ENCODE data around the gene RAB28.
"Not testable (repeated sequence)": the region's sequence is repeated elsewhere in the genome, so short reads cannot be mapped to it uniquely, and the experiment has no call there.

Gene RAB28

GRCh38 chr4:13449590-13449989 is 34.5 kb downstream of the RAB28 start:
- no peak for DNase-seq (ENCODE audit: low read depth in 2 of 2)

GRCh38 chr4:13445841-13446790 is 38.0 kb downstream of the RAB28 start:
- no peak for DNase-seq (ENCODE audit: low read depth in 2 of 2)

- DNase-seq (ENCODE audit: low read depth in 2 of 2) = no peak
Observed at GRCh38 chr4:13441506-13441905, 42.6 kb downstream of the RAB28 start.

GRCh38 chr4:13436962-13437361 is 47.2 kb downstream of the RAB28 start:
- no peak for DNase-seq (ENCODE audit: low read depth in 2 of 2)

- DNase-seq (ENCODE audit: low read depth in 2 of 2) = no peak
Observed at GRCh38 chr4:13432453-13432852, 51.7 kb downstream of the RAB28 start.

GRCh38 chr4:13430834-13431568 is 53.1 kb downstream of the RAB28 start:
- DNase-seq (ENCODE audit: low read depth in 2 of 2) = no peak

- no peak for DNase-seq (ENCODE audit: low read depth in 2 of 2)
Observed at GRCh38 chr4:13427599-13428325, 56.4 kb downstream of the RAB28 start.

GRCh38 chr4:13415068-13415785 is 68.9 kb downstream of the RAB28 start:
- no peak for DNase-seq (ENCODE audit: low read depth in 2 of 2)

- DNase-seq (ENCODE audit: low read depth in 2 of 2) = no peak
Observed at GRCh38 chr4:13413729-13414437, 70.3 kb downstream of the RAB28 start.

- DNase-seq (ENCODE audit: low read depth in 2 of 2) = no peak
Observed at GRCh38 chr4:13411942-13412341, 72.2 kb downstream of the RAB28 start.

GRCh38 chr4:13409324-13409723 is 74.8 kb downstream of the RAB28 start:
- no peak for DNase-seq (ENCODE audit: low read depth in 2 of 2)

- DNase-seq (ENCODE audit: low read depth in 2 of 2) = not testable (repeated sequence)
Observed at GRCh38 chr4:13406156-13406555, 78.0 kb downstream of the RAB28 start.

- no peak for DNase-seq (ENCODE audit: low read depth in 2 of 2)
Observed at GRCh38 chr4:13403833-13404232, 80.3 kb downstream of the RAB28 start.

- DNase-seq (ENCODE audit: low read depth in 2 of 2) = no peak
Observed at GRCh38 chr4:13403326-13403725, 80.8 kb downstream of the RAB28 start.

GRCh38 chr4:13399257-13399656 is 84.9 kb downstream of the RAB28 start:
- DNase-seq (ENCODE audit: low read depth in 2 of 2) = no peak

GRCh38 chr4:13396161-13396560 is 88.0 kb downstream of the RAB28 start:
- DNase-seq (ENCODE audit: low read depth in 2 of 2) = no peak

- DNase-seq (ENCODE audit: low read depth in 2 of 2) = not testable (repeated sequence)
Observed at GRCh38 chr4:13389901-13390300, 94.2 kb downstream of the RAB28 start.

GRCh38 chr4:13386405-13387107 is 97.6 kb downstream of the RAB28 start:
- DNase-seq (ENCODE audit: low read depth in 2 of 2) = no peak

- DNase-seq (ENCODE audit: low read depth in 2 of 2) = no peak
Observed at GRCh38 chr4:13384055-13384454, 100.1 kb downstream of the RAB28 start.
